T-cell (primary cell): ENCODE measurements around the gene FADS2. TPM values are rescaled to one million over a fixed set of nuclear protein-coding genes. Genes with fewer than 3 reads are reported as not detected.
A peak's percentile ranks its signal among the peaks of the same experiment; 100 is the strongest.

Source experiments
- ATAC-seq, 4 experiments: fragments of 200-7000 bp in 3 of 4; fragments of 150-1000 bp in 1 of 4; cut with Tn5 transposase; replicated peaks in 1 of 4; 1 replicate in 3 of 4; 2 replicates in 1 of 4; pipeline ENCODE4 v1.10.0; 2021; ENCODE audit warnings: moderate library complexity in 3 of 4, mild to moderate bottlenecking in 2 of 4, moderate number of reproducible peaks in 1 of 4
- CTCF ChIA-PET, 2 donors: fragments of 300-600 bp; sonication (Branson Sonifier 250); formaldehyde crosslinking; loops; one replicate each; lab custom pipeline; 2022; ENCODE audit warnings: antibody characterized with exemption in 2 of 2; lab: Charles Lee
- POLR2A ChIA-PET, 2 donors: fragments of 300-600 bp; sonication (Branson Sonifier 250); formaldehyde crosslinking; loops; one replicate each; lab custom pipeline; 2022; ENCODE audit warnings: antibody characterized with exemption in 2 of 2; lab: Charles Lee
- DNase-seq, 35 experiments: peaks; one replicate each; pipeline versions ENCODE4 v3.0.0 to v3.0.0-alpha.2; 2013 to 2023
- H3K27ac ChIP-seq: one replicate; pipeline ENCODE4 v1.5.1; 2013; ENCODE audit warnings: low read length
- H3K27me3 ChIP-seq, 2 experiments: replicated peaks in 1 of 2; 1 replicate in 1 of 2; 2 replicates in 1 of 2; pipeline versions ENCODE4 v1.6.1 to v1.7.0; 2013; ENCODE audit warnings: low read length in 1 of 2, mixed read lengths in 1 of 2; ENCODE audit not compliant: control insufficient read depth in 2 of 2, insufficient read depth in 2 of 2; ENCODE audit errors: extremely low read depth in 1 of 2
- H3K36me3 ChIP-seq, 2 donors: 1 replicate in 1 of 2; 2 replicates in 1 of 2; pipeline versions ENCODE4 v1.6.1 to v1.7.0; 2013; ENCODE audit warnings: low read length in 1 of 2; ENCODE audit not compliant: control insufficient read depth in 2 of 2, insufficient read depth in 1 of 2; ENCODE audit errors: extremely low read depth in 1 of 2
- H3K4me1 ChIP-seq, 2 experiments: 1 replicate in 1 of 2; 2 replicates in 1 of 2; pipeline versions ENCODE4 v1.6.1 to v1.7.0; 2013; ENCODE audit warnings: low read length in 2 of 2, mixed read lengths in 1 of 2; ENCODE audit not compliant: insufficient read depth in 2 of 2, control insufficient read depth in 1 of 2; ENCODE audit errors: extremely low read depth in 1 of 2
- H3K4me3 ChIP-seq, 2 donors: 1 replicate in 1 of 2; 2 replicates in 1 of 2; pipeline versions ENCODE4 v1.5.1 to v1.7.0; 2013; ENCODE audit warnings: mild to moderate bottlenecking in 2 of 2, low read length in 1 of 2, moderate library complexity in 1 of 2; ENCODE audit not compliant: control insufficient read depth in 1 of 2; ENCODE audit errors: extremely low read depth in 1 of 2
- H3K9me3 ChIP-seq: 2 replicates; pipeline ENCODE4 v1.7.0; 2013
- H3K27ac Mint-ChIP-seq, 2 donors: one replicate each; pipeline ENCODE4 v1.8.0; 2020 to 2021; ENCODE audit warnings: mild to moderate bottlenecking in 2 of 2, mixed read lengths in 2 of 2
- H3K27me3 Mint-ChIP-seq, 2 donors: one replicate each; pipeline ENCODE4 v1.8.0; 2021 to 2022; ENCODE audit warnings: mixed read lengths in 2 of 2
- H3K36me3 Mint-ChIP-seq: one replicate; pipeline ENCODE4 v1.8.0; 2021; ENCODE audit warnings: mixed read lengths
- H3K4me1 Mint-ChIP-seq, 3 donors: one replicate each; pipeline ENCODE4 v1.8.0; 2020 to 2022; ENCODE audit warnings: mixed read lengths in 3 of 3, mild to moderate bottlenecking in 1 of 3
- H3K4me3 Mint-ChIP-seq, 3 donors: one replicate each; pipeline ENCODE4 v1.8.0; 2020 to 2022; ENCODE audit warnings: mild to moderate bottlenecking in 3 of 3, mixed read lengths in 3 of 3, moderate library complexity in 3 of 3
- H3K9me3 Mint-ChIP-seq, 3 donors: one replicate each; pipeline ENCODE4 v1.8.0; 2020 to 2022; ENCODE audit warnings: mixed read lengths in 3 of 3
- WGBS: methylation state at CpG from one replicate; pipeline ENCODE4 v1.1.5; 2013; ENCODE audit warnings: missing lambda C conversion rate; ENCODE audit not compliant: insufficient coverage; 5-methylcytosine and 5-hydroxymethylcytosine counted together
- total RNA-seq, 35 experiments: library from RNA in 6 of 35; stranded (reverse) in 6 of 35; fragments of 120-200 nt in 1 of 35; gene quantifications; one replicate each; pipeline versions ENCODE4 v1.2.1 to v1.2.4 and lab custom pipeline; 2013 to 2026

FADS2 gene
- total RNA-seq, 5 donors from 2014 or later (not counting 1 experiment from before 2014, with no cell fraction given), result 1.9 to 20.9 (median 2.7) TPM

DNA sequence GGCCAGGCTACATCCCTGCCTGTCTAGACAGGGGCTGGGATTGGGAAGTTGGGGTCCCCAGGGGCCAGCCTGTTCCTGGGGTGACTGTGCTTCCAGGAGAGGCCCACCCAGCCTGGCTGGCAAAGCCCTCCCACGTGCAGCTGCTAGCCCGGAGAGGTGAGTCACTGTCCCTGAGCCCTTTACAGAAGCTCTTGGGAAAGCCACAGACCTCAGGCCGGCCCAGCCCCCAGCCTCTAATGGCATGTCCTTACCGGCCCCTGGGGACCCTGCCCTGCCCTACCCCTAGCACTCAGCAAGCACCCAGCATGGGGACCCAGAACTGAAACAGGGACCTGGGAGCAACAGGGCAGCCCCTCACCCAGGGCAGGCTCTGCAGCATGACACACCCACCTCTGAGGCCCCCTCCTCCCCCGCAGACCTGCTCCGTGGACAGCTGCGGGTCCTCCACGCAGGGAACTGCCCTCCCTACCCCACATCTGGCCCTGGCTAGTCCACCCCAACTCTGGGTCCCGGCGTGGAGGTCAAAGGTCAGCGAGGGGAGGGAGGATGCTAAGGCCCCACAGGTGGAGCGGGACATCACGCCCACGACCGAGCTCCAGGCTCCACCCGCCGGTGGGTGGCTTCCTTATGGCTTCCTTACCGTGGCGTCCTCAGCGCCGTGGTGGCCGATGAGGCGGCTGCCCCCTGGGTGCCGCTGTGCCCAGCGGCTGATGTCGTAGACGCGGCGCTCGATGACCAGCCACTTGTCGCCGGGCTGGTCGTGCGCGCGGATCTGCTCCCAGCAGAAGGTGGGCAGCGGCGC lies 62.6 kb downstream of the FADS2 start:
- no peaks in the 10 kb centered on the region for H3K9me3 Mint-ChIP-seq
- DNase-seq, result peak in 27 of 35 experiments; percentile 15 to 52 (median 32)
- Histone ChIP-seq H3K4me1 (peaks cover 10 to 19% of the 10 kb centered on the region in 2 experiments), H3K9me3 (no peaks in the 10 kb centered on the region), H3K4me3 (peak overlapping the region; percentile 78), H3K27ac (peak overlapping the region; percentile 38), H3K27me3 (peaks cover 0 to 11% of the 10 kb centered on the region in 2 experiments), H3K36me3 (no peaks in the 10 kb centered on the region)
- no peaks in the 10 kb centered on the region for H3K36me3 Mint-ChIP-seq
- CTCF ChIA-PET, result no interaction called here
- peak overlapping the region in 1 of 2 donors; percentile 64 for H3K27ac Mint-ChIP-seq
- peaks cover 3 to 9% (median 5%) of the 10 kb centered on the region in 3 donors for H3K4me1 Mint-ChIP-seq
- POLR2A ChIA-PET, result no interaction called here
- ATAC-seq, result peak; percentile 25 to 57 (median 54)
- peak overlapping the region; percentile 74 to 81 (median 79) for H3K4me3 Mint-ChIP-seq
- under 1% methylated on average over 34 of the region's 38 CpGs for WGBS
- no peaks in the 10 kb centered on the region for H3K27me3 Mint-ChIP-seq

DNA sequence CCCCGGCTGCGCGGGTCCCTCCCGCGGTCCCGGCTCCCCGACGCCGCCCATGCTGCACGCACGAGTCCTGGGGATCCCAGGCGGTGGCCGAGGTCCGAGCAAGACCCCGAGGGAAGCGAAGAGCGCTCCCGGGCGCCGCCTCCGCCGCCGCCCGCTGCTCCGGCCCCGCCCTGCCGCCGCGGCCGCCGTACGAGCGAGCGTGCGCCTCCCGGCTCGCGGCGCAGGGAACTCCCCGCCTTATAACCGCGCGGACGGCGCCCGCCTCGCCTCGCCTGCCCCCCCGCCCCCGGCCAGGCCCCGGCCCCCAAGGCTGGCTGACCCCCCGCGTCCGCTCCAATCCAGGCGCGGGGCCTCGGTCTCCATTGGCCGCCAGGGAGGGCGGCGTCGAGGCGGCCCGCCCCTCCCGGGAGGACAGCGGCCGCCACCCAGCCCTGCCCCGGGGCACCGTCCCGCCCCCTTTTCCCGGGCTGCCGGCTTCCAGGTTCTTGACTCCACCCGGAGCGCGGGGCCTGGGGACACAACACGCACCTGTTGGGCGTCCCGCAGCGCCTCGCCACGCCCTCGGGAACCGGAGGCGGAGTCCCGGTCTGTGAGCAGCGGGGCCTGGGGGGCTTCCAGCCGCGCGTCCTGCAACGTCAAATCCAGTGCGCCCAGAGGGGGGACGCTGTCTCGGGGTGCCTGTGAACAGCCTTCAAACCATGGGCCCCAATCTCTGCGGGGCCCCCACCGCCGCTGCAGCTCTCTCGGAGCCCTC lies 63.4 kb downstream of the FADS2 start, which contains the start of gene FADS3:
TSS of gene FADS3 (minus strand) at position 215 of the 754 bp plus-strand sequence. CDS start at position 51, 164 bp downstream.
- WGBS, result under 1% methylated on average over 86 of the region's 96 CpGs
- Histone ChIP-seq H3K9me3 (no peaks in the 10 kb centered on the region), H3K4me3 (peak within 1 kb of the TSS; percentile 78), H3K4me1 (peaks cover 10 to 19% of the 10 kb centered on the region in 2 experiments), H3K27me3 (peaks cover 0 to 6% of the 10 kb centered on the region in 2 experiments), H3K27ac (peak within 1 kb of the TSS; percentile 57), H3K36me3 (no peaks in the 10 kb centered on the region)
- ATAC-seq, result peak; percentile 72 to 76 (median 75)
- Mint-ChIP-seq H3K36me3 (no peaks in the 10 kb centered on the region), H3K4me3 (peak within 1 kb of the TSS; percentile 74 to 81 (median 79)), H3K27ac (peak within 1 kb of the TSS in 1 of 2 donors; percentile 64), H3K4me1 (peaks cover 3 to 9% (median 5%) of the 10 kb centered on the region in 3 donors), H3K9me3 (no peaks in the 10 kb centered on the region), H3K27me3 (no peaks in the 10 kb centered on the region)
- CTCF ChIA-PET, result interaction anchor here in 1 of 2 donors (0.6 to 0.9 kb wide), 2 partner anchors 190 to 469 kb away, joined by 4 read pairs; no protein-coding TSS in a partner anchor
- DNase-seq, result peak in 33 of 35 experiments; percentile 33 to 81 (median 50)
- POLR2A ChIA-PET, result no interaction called here

DNA sequence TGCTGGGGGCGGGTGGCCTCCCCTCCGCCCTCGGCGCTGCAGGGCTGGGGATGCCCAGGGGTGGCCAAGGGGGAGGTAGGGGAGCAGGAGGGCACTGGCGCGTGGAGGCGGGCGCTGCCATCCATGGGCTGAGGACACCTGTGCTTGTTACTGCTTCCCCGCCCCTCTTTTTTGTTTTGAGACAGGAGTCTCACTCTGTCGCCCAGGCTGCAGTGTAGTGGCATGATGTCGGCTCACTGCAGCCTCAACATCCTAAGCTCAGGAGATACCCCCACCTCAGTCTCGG lies 63.9 kb downstream of the FADS2 start:
- ChIA-PET POLR2A (interaction anchor here in 1 of 2 donors (0.6 kb wide), 1 partner anchor 70 kb away, joined by 3 read pairs; no protein-coding TSS in a partner anchor), CTCF (interaction anchor here in 1 of 2 donors (0.6 to 0.9 kb wide), 4 partner anchors 94 to 856 kb away, joined by 3 to 4 read pairs (median 4); no protein-coding TSS in a partner anchor)
- peak overlapping the region; percentile 57 for H3K27ac ChIP-seq
- ATAC-seq (peak; percentile 55 to 76 (median 58)), DNase-seq (peak in 1 of 35 experiments; percentile 53)
- no peaks in the 10 kb centered on the region for H3K9me3 ChIP-seq
- Mint-ChIP-seq H3K4me1 (peaks cover 3 to 9% (median 5%) of the 10 kb centered on the region in 3 donors), H3K4me3 (peak overlapping the region; percentile 67 to 77 (median 71)), H3K36me3 (no peaks in the 10 kb centered on the region), H3K27ac (peak overlapping the region in 1 of 2 donors; percentile 39), H3K9me3 (no peaks in the 10 kb centered on the region), H3K27me3 (no peaks in the 10 kb centered on the region)
- no peaks in the 10 kb centered on the region for H3K36me3 ChIP-seq
- H3K27me3 ChIP-seq, result peaks cover 0 to 6% of the 10 kb centered on the region in 2 experiments
- peaks cover 10 to 19% of the 10 kb centered on the region in 2 experiments for H3K4me1 ChIP-seq
- H3K4me3 ChIP-seq, result peak overlapping the region; percentile 40 to 53
- 8% methylated on average over 2 of the region's 12 CpGs for WGBS

DNA sequence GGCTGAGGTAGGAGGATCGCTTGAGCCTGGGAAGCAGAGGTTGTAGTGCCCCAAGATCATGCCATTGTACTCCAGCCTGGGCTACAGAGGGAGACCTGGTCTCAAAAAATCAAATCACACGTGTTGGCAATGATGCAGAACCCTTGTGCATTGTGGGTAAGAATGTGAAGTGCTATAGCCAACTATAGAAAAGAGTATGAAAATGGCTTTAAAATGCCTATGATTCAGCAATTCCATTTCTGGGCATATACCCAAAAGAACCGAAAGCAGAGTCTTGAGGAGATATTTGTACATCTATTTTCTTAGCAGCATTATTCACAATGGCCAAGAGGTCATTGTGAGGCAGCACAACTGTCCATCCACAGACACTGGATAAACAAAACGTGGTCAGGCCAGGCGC lies 65.9 kb downstream of the FADS2 start:
- no peaks in the 10 kb centered on the region for H3K9me3 ChIP-seq
- Mint-ChIP-seq H3K27me3 (no peaks in the 10 kb centered on the region), H3K27ac (no peak overlapping the region), H3K4me3 (no peak overlapping the region), H3K36me3 (no peaks in the 10 kb centered on the region), H3K4me1 (peaks cover 5 to 12% (median 8%) of the 10 kb centered on the region in 3 donors), H3K9me3 (no peaks in the 10 kb centered on the region)
- WGBS, result 100% methylated on average over 1 of the region's 5 CpGs
- H3K27me3 ChIP-seq, result peaks cover 0 to 3% of the 10 kb centered on the region in 2 experiments
- ATAC-seq (no peak), DNase-seq (peak in 1 of 35 experiments; percentile 29)
- H3K4me1 ChIP-seq, result peaks cover 10 to 23% of the 10 kb centered on the region in 2 experiments
- no peak overlapping the region for H3K4me3 ChIP-seq
- POLR2A ChIA-PET, result no interaction called here
- H3K36me3 ChIP-seq, result no peaks in the 10 kb centered on the region
- no peak overlapping the region for H3K27ac ChIP-seq
- CTCF ChIA-PET, result interaction anchor here in 1 of 2 donors (0.6 kb wide), 1 partner anchor 96 kb away, joined by 3 read pairs; no protein-coding TSS in a partner anchor

DNA sequence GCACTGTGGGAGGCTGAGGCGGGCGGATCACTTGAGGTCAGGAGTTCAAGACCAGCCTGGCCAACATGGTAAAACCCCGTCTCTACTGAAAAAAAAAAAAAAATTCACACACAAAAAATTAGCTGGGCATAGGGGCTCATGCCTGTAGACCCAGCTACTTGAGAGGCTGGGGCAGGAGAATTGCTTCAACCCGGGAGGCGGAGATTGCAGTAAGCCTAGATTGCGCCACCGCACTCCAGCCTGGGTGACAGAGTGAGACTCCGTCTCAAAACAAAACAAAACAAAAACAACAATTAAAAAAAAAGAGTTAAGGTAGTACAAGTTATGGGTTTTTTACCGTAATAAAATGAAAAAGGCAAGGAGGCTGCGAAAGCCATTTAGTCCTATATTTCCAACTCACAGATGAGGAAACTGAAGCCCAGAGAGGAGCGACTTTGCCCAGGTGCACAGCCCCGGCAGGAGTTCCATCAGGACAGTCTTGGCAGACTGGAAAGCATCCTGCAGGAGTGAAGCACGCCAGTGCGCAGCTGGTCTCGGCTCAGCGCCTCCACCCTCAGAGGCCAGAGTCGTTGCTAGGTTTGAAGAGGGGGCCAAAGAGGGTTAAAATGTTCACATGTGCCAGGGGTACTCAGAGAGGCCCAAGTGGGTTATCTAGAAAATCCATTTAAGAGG lies 67.1 kb downstream of the FADS2 start:
- no peaks in the 10 kb centered on the region for H3K36me3 Mint-ChIP-seq
- Histone ChIP-seq H3K36me3 (no peaks in the 10 kb centered on the region), H3K27me3 (no peaks in the 10 kb centered on the region), H3K9me3 (no peaks in the 10 kb centered on the region), H3K4me3 (no peak overlapping the region), H3K4me1 (peaks cover 8 to 26% of the 10 kb centered on the region in 2 experiments), H3K27ac (no peak overlapping the region)
- no peak overlapping the region for H3K27ac Mint-ChIP-seq
- ATAC-seq, result no peak
- H3K4me3 Mint-ChIP-seq, result no peak overlapping the region
- no peaks in the 10 kb centered on the region for H3K9me3 Mint-ChIP-seq
- DNase-seq, result no peak
- H3K27me3 Mint-ChIP-seq, result peaks cover 0 to 3% of the 10 kb centered on the region in 2 donors
- POLR2A ChIA-PET, result interaction anchor here in 1 of 2 donors (1.0 kb wide), 1 partner anchor 187 kb away, joined by 3 read pairs; no protein-coding TSS in a partner anchor
- 91% methylated on average over 6 of the region's 17 CpGs for WGBS
- CTCF ChIA-PET, result interaction anchor here (0.5 to 1.6 kb wide), 3 partner anchors 165 to 221 kb away, joined by 3 to 7 read pairs (median 4); no protein-coding TSS in a partner anchor
- peaks cover 8 to 15% (median 13%) of the 10 kb centered on the region in 3 donors for H3K4me1 Mint-ChIP-seq
